ENCODE measurements around the gene AGAP1.

GRCh38 chr2:235834781-235835180, 340.9 kb downstream of the AGAP1 start:
- TF ChIP-seq CTCF (IDR thresholded peaks at IDR 0.05) (no peak), POLR2A (IDR thresholded peaks at IDR 0.05) (no peak)

All from uterus (tissue), 2 donors.